Panc1 (cell line): ENCODE measurements around the gene PIK3CD. TPM values are rescaled to one million over a fixed set of nuclear protein-coding genes. Genes with fewer than 3 reads are reported as not detected.
A peak's percentile ranks its signal among the peaks of the same experiment; 100 is the strongest.

ENCODE experiments used
- ATAC-seq: fragments of 200-7000 bp; cut with Tn5 transposase; 2 replicates; pipeline ENCODE4 v1.9.1; 2020; ENCODE audit warnings: mild to moderate bottlenecking, moderate library complexity
- BruUV-seq: library from RNA; stranded (reverse); fragments of 400-500 nt; replicated peaks from 2 replicates; lab custom pipeline; 2021; lab: Mats Ljungman, UMichigan
- CTCF ChIA-PET: fragments of 300-600 bp; sonication (Branson Sonifier 250); formaldehyde crosslinking; loops from one replicate; lab custom pipeline; 2022; ENCODE audit warnings: antibody characterized with exemption; lab: Charles Lee
- POLR2A ChIA-PET: fragments of 300-600 bp; sonication (Branson Sonifier 250); formaldehyde crosslinking; loops from one replicate; lab custom pipeline; 2022; ENCODE audit warnings: antibody characterized with exemption; lab: Charles Lee
- DNase-seq: peaks from one replicate; pipeline ENCODE4 v3.0.0-alpha.2; 2010; ENCODE audit warnings: low read depth, low spot score
- H3K27ac ChIP-seq: 2 replicates; pipeline ENCODE4 v1.5.1; 2011; ENCODE audit warnings: mild to moderate bottlenecking, low read length, inconsistent platforms
- H3K27me3 ChIP-seq: fragments of 200-500 bp; sonication (Bioruptor generic); 2 replicates; pipeline ENCODE4 v1.6.0; 2014; ENCODE audit warnings: low read length, inconsistent platforms; ENCODE audit not compliant: control insufficient read depth, insufficient read depth
- H3K36me3 ChIP-seq: fragments of 200-500 bp; sonication (Bioruptor generic); 2 replicates; pipeline ENCODE4 v1.5.1; 2014; ENCODE audit warnings: inconsistent platforms, mild to moderate bottlenecking, low read length, moderate library complexity; ENCODE audit not compliant: control insufficient read depth, insufficient read depth
- H3K4me1 ChIP-seq: 2 replicates; pipeline ENCODE4 v1.5.1; 2011; ENCODE audit warnings: inconsistent platforms, mild to moderate bottlenecking, low read length, moderate library complexity; ENCODE audit not compliant: control insufficient read depth, insufficient read depth
- H3K4me3 ChIP-seq, 2 experiments: 2 replicates each; pipeline ENCODE4 v1.5.1; 2011 to 2012; ENCODE audit warnings: low read depth in 2 of 2, low read length in 2 of 2, mild to moderate bottlenecking in 2 of 2, inconsistent platforms in 1 of 2, moderate library complexity in 1 of 2
- H3K9me3 ChIP-seq: fragments of 200-500 bp; sonication (Bioruptor generic); 2 replicates; pipeline ENCODE4 v1.5.1; 2014; ENCODE audit warnings: low read depth, mild to moderate bottlenecking, inconsistent platforms, low read length, moderate library complexity; ENCODE audit not compliant: control insufficient read depth, insufficient read depth
- POLR2AphosphoS5 ChIP-seq: IDR thresholded peaks from 2 replicates; pipeline ENCODE4 v1.6.1; 2012; ENCODE audit warnings: mild to moderate bottlenecking, low read depth, low read length, moderate library complexity
- SIN3A ChIP-seq: IDR thresholded peaks from 2 replicates; pipeline ENCODE4 v1.6.1; 2012; ENCODE audit warnings: low read depth, mild to moderate bottlenecking, low read length, moderate library complexity, borderline replicate concordance; ENCODE audit not compliant: insufficient read depth
- TCF7L2 ChIP-seq: IDR thresholded peaks from 2 replicates; pipeline ENCODE4 v1.6.1; 2011; ENCODE audit warnings: mild to moderate bottlenecking, low read depth, low read length, inconsistent platforms
- in situ Hi-C: cut with HindIII; loops from 2 replicates; pipeline ENCODE4 v1.10.0; 2016; ENCODE audit warnings: low sequenced_read_pairs, low pct_unique_long_range_greater_than_20kb
- intact Hi-C: fragments of 100-400 bp; cut with micrococcal nuclease; formaldehyde crosslinking; loops from one replicate; pipeline ENCODE4 v1.10.0; 2022; ENCODE audit not compliant: unreplicated experiment
- total RNA-seq: library from RNA; stranded (reverse); gene quantifications from one replicate; pipeline ENCODE4 v1.2.1, GENCODE V29; 2021; ENCODE audit not compliant: unreplicated experiment
- TF ChIP-seq, protein P1 (sequence below), 2 experiments: IDR thresholded peaks; 2 replicates each; pipeline ENCODE4 v1.6.1; 2011 to 2012; ENCODE audit warnings: low read depth in 2 of 2, control low read depth in 1 of 2, low read length in 1 of 2, mild to moderate bottlenecking in 1 of 2, moderate library complexity in 1 of 2; ENCODE audit not compliant: insufficient read depth in 1 of 2
- TF ChIP-seq, protein P2 (sequence below): fragments of 450-650 bp; IDR thresholded peaks from 2 replicates; pipeline ENCODE4 v1.5.1; 2017; ENCODE audit warnings: mild to moderate bottlenecking

PIK3CD gene
- total RNA-seq, 1 experiment from 2014 or later = 12.5 TPM

DNA sequence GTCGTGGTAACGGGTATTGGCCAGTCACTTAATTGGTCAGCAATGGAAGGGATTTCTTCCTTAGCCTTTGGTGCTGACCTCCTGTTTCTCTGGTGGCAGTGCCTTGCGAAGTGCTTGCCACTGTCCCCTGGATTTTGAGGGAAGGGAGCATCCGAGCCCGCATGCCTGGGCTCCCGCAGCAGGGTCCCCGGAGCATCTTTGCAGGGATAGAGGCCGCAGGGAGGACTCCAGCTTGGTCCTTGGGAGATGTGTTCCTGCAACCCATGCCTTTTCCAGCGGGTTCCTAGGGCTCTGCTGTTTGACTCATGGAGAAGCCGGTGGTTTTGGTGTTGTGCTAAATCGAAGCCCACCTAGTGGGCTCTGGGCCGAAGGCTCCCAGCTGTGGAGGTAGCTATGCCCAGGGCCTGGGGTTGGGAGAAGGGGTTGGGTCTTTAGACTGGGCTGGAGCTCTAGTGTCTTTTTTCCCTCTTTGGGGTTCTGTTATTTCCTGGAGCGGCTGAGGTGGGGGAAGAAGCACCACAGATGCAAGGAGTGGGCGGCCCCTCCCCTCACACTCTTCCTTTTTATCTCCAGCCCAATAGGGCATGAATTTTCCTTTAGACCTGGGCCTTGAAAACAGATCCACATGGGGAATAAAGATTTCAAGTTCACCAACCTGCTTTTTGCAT is 39.0 kb downstream of the PIK3CD start:
- CTCF ChIA-PET = no interaction called here
- Histone ChIP-seq H3K27ac (peak overlapping the region; percentile 46), H3K9me3 (no peaks in the 10 kb centered on the region), H3K4me3 (peak overlapping the region; percentile 50 to 69), H3K27me3 (no peaks in the 10 kb centered on the region), H3K36me3 (no peaks in the 10 kb centered on the region), H3K4me1 (peaks cover 26% of the 10 kb centered on the region)
- in situ Hi-C loops = no loop called here
- no peak for TF ChIP-seq POLR2AphosphoS5
- TF ChIP-seq, protein P1, sequence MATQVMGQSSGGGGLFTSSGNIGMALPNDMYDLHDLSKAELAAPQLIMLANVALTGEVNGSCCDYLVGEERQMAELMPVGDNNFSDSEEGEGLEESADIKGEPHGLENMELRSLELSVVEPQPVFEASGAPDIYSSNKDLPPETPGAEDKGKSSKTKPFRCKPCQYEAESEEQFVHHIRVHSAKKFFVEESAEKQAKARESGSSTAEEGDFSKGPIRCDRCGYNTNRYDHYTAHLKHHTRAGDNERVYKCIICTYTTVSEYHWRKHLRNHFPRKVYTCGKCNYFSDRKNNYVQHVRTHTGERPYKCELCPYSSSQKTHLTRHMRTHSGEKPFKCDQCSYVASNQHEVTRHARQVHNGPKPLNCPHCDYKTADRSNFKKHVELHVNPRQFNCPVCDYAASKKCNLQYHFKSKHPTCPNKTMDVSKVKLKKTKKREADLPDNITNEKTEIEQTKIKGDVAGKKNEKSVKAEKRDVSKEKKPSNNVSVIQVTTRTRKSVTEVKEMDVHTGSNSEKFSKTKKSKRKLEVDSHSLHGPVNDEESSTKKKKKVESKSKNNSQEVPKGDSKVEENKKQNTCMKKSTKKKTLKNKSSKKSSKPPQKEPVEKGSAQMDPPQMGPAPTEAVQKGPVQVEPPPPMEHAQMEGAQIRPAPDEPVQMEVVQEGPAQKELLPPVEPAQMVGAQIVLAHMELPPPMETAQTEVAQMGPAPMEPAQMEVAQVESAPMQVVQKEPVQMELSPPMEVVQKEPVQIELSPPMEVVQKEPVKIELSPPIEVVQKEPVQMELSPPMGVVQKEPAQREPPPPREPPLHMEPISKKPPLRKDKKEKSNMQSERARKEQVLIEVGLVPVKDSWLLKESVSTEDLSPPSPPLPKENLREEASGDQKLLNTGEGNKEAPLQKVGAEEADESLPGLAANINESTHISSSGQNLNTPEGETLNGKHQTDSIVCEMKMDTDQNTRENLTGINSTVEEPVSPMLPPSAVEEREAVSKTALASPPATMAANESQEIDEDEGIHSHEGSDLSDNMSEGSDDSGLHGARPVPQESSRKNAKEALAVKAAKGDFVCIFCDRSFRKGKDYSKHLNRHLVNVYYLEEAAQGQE (IDR thresholded peaks at IDR 0.05; ENCODE audit: insufficient read depth in 1 of 2, low read depth in 2 of 2, low read length in 1 of 2) = no peak
- TF ChIP-seq SIN3A = no peak
- TF ChIP-seq, protein P2, sequence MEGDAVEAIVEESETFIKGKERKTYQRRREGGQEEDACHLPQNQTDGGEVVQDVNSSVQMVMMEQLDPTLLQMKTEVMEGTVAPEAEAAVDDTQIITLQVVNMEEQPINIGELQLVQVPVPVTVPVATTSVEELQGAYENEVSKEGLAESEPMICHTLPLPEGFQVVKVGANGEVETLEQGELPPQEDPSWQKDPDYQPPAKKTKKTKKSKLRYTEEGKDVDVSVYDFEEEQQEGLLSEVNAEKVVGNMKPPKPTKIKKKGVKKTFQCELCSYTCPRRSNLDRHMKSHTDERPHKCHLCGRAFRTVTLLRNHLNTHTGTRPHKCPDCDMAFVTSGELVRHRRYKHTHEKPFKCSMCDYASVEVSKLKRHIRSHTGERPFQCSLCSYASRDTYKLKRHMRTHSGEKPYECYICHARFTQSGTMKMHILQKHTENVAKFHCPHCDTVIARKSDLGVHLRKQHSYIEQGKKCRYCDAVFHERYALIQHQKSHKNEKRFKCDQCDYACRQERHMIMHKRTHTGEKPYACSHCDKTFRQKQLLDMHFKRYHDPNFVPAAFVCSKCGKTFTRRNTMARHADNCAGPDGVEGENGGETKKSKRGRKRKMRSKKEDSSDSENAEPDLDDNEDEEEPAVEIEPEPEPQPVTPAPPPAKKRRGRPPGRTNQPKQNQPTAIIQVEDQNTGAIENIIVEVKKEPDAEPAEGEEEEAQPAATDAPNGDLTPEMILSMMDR = no peak
- no peak for TF ChIP-seq TCF7L2
- intact Hi-C loops = no loop called here
- DNase-seq = no peak
- no peak for ATAC-seq
- BruUV-seq = no TSS peak
- POLR2A ChIA-PET = no interaction called here

DNA sequence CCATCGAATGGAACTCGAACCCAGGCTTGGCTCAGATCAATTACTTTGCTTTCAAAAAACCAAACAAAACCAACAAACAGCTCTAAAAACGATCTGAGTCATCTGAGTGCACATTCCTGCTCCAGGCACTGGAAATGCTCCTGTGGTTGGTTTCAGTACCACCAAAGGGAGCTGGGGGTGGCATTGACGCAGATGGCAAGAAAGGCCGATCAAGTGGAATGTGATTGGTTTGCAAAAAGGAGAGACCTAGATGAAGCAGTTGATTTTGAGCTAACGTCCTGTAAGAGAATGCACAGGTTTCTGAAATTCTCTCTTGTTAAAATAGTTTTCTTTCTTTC is 39.5 kb downstream of the PIK3CD start:
- Histone ChIP-seq H3K27ac (no peak overlapping the region), H3K4me3 (no peak overlapping the region), H3K27me3 (no peaks in the 10 kb centered on the region), H3K9me3 (no peaks in the 10 kb centered on the region), H3K4me1 (peaks cover 26% of the 10 kb centered on the region), H3K36me3 (no peaks in the 10 kb centered on the region)
- TF ChIP-seq POLR2AphosphoS5 (no peak), TCF7L2 (no peak), SIN3A (no peak)
- TF ChIP-seq, protein P2 = no peak
- TF ChIP-seq, protein P1 (IDR thresholded peaks at IDR 0.05; ENCODE audit: insufficient read depth in 1 of 2, low read depth in 2 of 2, low read length in 1 of 2) = no peak
- intact Hi-C loops = no loop called here
- ChIA-PET POLR2A (no interaction called here), CTCF (no interaction called here)
- ATAC-seq = no peak
- in situ Hi-C loops = no loop called here
- no TSS peak for BruUV-seq
- no peak for DNase-seq
